Activated CD8-positive, alpha-beta memory T cell treated with anti-CD3 and anti-CD28 coated beads, Interleukin-2, amount 10 ng/mL, durations not matched to agents 7 days and 5 days (primary cell): ENCODE measurements around the gene KCNJ18. TPM values are rescaled to one million over a fixed set of nuclear protein-coding genes. Genes with fewer than 3 reads are reported as not detected.
"Not testable (repeated sequence)": the region's sequence is repeated elsewhere in the genome, so short reads cannot be mapped to it uniquely, and the experiment has no call there.

ENCODE experiments used
- ATAC-seq: fragments of 150-1000 bp; cut with Tn5 transposase; one replicate; pipeline ENCODE4 v1.10.0; 2021; ENCODE audit warnings: moderate library complexity
- CTCF ChIA-PET: fragments of 350-600 bp; sonication (Branson Sonifier 250); formaldehyde crosslinking; loops from one replicate; lab custom pipeline; 2021; ENCODE audit warnings: antibody characterized with exemption; lab: Charles Lee
- DNase-seq: peaks from one replicate; pipeline ENCODE4 v3.0.0-alpha.2; 2020
- H3K27ac Mint-ChIP-seq: one replicate; pipeline ENCODE4 v1.8.0; 2021; ENCODE audit warnings: mild to moderate bottlenecking, mixed read lengths
- H3K27me3 Mint-ChIP-seq: one replicate; pipeline ENCODE4 v1.8.0; 2021; ENCODE audit warnings: mixed read lengths
- H3K36me3 Mint-ChIP-seq: one replicate; pipeline ENCODE4 v1.8.0; 2021; ENCODE audit warnings: mild to moderate bottlenecking, mixed read lengths
- H3K4me1 Mint-ChIP-seq: one replicate; pipeline ENCODE4 v1.8.0; 2021; ENCODE audit warnings: mixed read lengths
- H3K4me3 Mint-ChIP-seq: one replicate; pipeline ENCODE4 v1.8.0; 2021; ENCODE audit warnings: mild to moderate bottlenecking, moderate library complexity, mixed read lengths
- H3K9me3 Mint-ChIP-seq: one replicate; pipeline ENCODE4 v1.8.0; 2022; ENCODE audit warnings: low read depth, mixed read lengths
- total RNA-seq, 2 experiments: library from RNA; stranded (reverse); gene quantifications; one replicate each; pipeline ENCODE4 v1.2.3, GENCODE V29; 2021

KCNJ18 gene
- total RNA-seq, 2 experiments from 2014 or later: not detected

- H3K4me1 Mint-ChIP-seq, H3K27me3 Mint-ChIP-seq, CTCF ChIA-PET, DNase-seq, ATAC-seq, H3K36me3 Mint-ChIP-seq, H3K4me3 Mint-ChIP-seq, H3K27ac Mint-ChIP-seq: not testable (repeated sequence)
- peaks cover 13% of the 10 kb centered on the region for H3K9me3 Mint-ChIP-seq
These were observed 25.5 kb upstream of the KCNJ18 start for GRCh38 chr17:21666711-21667412.

GRCh38 chr17:21667413-21668117 lies 24.8 kb upstream of the KCNJ18 start:
- H3K4me1 Mint-ChIP-seq, H3K4me3 Mint-ChIP-seq, DNase-seq, H3K27me3 Mint-ChIP-seq, ATAC-seq, CTCF ChIA-PET, H3K27ac Mint-ChIP-seq, H3K36me3 Mint-ChIP-seq: not testable (repeated sequence)
- peaks cover 13% of the 10 kb centered on the region for H3K9me3 Mint-ChIP-seq

- CTCF ChIA-PET, ATAC-seq, H3K27me3 Mint-ChIP-seq, H3K27ac Mint-ChIP-seq, H3K4me1 Mint-ChIP-seq, H3K4me3 Mint-ChIP-seq, H3K36me3 Mint-ChIP-seq, DNase-seq: not testable (repeated sequence)
- H3K9me3 Mint-ChIP-seq: peaks cover 14% of the 10 kb centered on the region
These were observed 24.2 kb upstream of the KCNJ18 start for GRCh38 chr17:21668118-21668488.

- CTCF ChIA-PET, H3K27ac Mint-ChIP-seq, H3K4me3 Mint-ChIP-seq, DNase-seq, H3K4me1 Mint-ChIP-seq, ATAC-seq, H3K36me3 Mint-ChIP-seq, H3K27me3 Mint-ChIP-seq: not testable (repeated sequence)
- peaks cover 16% of the 10 kb centered on the region for H3K9me3 Mint-ChIP-seq
These were observed 23.4 kb upstream of the KCNJ18 start for GRCh38 chr17:21668746-21669508.

GRCh38 chr17:21669616-21670360 lies 22.5 kb upstream of the KCNJ18 start:
- CTCF ChIA-PET, H3K4me3 Mint-ChIP-seq, H3K36me3 Mint-ChIP-seq, H3K4me1 Mint-ChIP-seq, DNase-seq, H3K27ac Mint-ChIP-seq, H3K27me3 Mint-ChIP-seq, ATAC-seq: not testable (repeated sequence)
- peaks cover 14% of the 10 kb centered on the region for H3K9me3 Mint-ChIP-seq

- ATAC-seq, H3K27ac Mint-ChIP-seq, DNase-seq, CTCF ChIA-PET, H3K4me1 Mint-ChIP-seq, H3K36me3 Mint-ChIP-seq, H3K27me3 Mint-ChIP-seq, H3K4me3 Mint-ChIP-seq: not testable (repeated sequence)
- H3K9me3 Mint-ChIP-seq: peaks cover 12% of the 10 kb centered on the region
These were observed 21.8 kb upstream of the KCNJ18 start for GRCh38 chr17:21670361-21671155.

- DNase-seq, H3K27ac Mint-ChIP-seq, H3K36me3 Mint-ChIP-seq, ATAC-seq, H3K4me1 Mint-ChIP-seq, CTCF ChIA-PET, H3K4me3 Mint-ChIP-seq, H3K27me3 Mint-ChIP-seq: not testable (repeated sequence)
- peaks cover 15% of the 10 kb centered on the region for H3K9me3 Mint-ChIP-seq
These were observed 20.9 kb upstream of the KCNJ18 start for GRCh38 chr17:21671437-21671836.

GRCh38 chr17:21671871-21672270 lies 20.5 kb upstream of the KCNJ18 start:
- ATAC-seq, H3K4me1 Mint-ChIP-seq, H3K27me3 Mint-ChIP-seq, H3K4me3 Mint-ChIP-seq, CTCF ChIA-PET, DNase-seq, H3K27ac Mint-ChIP-seq, H3K36me3 Mint-ChIP-seq: not testable (repeated sequence)
- peaks cover 12% of the 10 kb centered on the region for H3K9me3 Mint-ChIP-seq

- H3K4me1 Mint-ChIP-seq, DNase-seq, ATAC-seq, H3K27ac Mint-ChIP-seq, H3K4me3 Mint-ChIP-seq, H3K27me3 Mint-ChIP-seq, H3K36me3 Mint-ChIP-seq, CTCF ChIA-PET: not testable (repeated sequence)
- peaks cover 18% of the 10 kb centered on the region for H3K9me3 Mint-ChIP-seq
These were observed 18.7 kb upstream of the KCNJ18 start for GRCh38 chr17:21673451-21674241.

- no peaks in the 10 kb centered on the region for H3K27me3 Mint-ChIP-seq
- DNase-seq (no peak), ATAC-seq (no peak)
- no peaks in the 10 kb centered on the region for H3K4me1 Mint-ChIP-seq
- peaks cover 19% of the 10 kb centered on the region for H3K9me3 Mint-ChIP-seq
- CTCF ChIA-PET: no interaction called here
- H3K4me3 Mint-ChIP-seq: no peak overlapping the region
- no peak overlapping the region for H3K27ac Mint-ChIP-seq
- H3K36me3 Mint-ChIP-seq: no peaks in the 10 kb centered on the region
These were observed 18.0 kb upstream of the KCNJ18 start for GRCh38 chr17:21674242-21674731.

- H3K4me3 Mint-ChIP-seq, CTCF ChIA-PET, H3K4me1 Mint-ChIP-seq, H3K27ac Mint-ChIP-seq, ATAC-seq, H3K27me3 Mint-ChIP-seq, DNase-seq, H3K36me3 Mint-ChIP-seq: not testable (repeated sequence)
- peaks cover 22% of the 10 kb centered on the region for H3K9me3 Mint-ChIP-seq
These were observed 17.2 kb upstream of the KCNJ18 start for GRCh38 chr17:21674891-21675738.
